ENCODE data around the gene KCND3. TPM values are rescaled to one million over a fixed set of nuclear protein-coding genes. Genes with fewer than 3 reads are reported as not detected.
A peak's percentile ranks its signal among the peaks of the same experiment; 100 is the strongest.

KCND3 gene
- total and polyA plus RNA-seq, 2 experiments from 2014 or later, result 0.16 to 0.33 TPM

- Histone ChIP-seq H3K9me3 (ENCODE audit: low read depth) (no peaks in the 10 kb centered on the region), H3K27ac (no peak overlapping the region), H3K4me1 (ENCODE audit: low read depth) (no peaks in the 10 kb centered on the region), H3K4me3 (no peak overlapping the region), H3K27me3 (peaks cover 24% of the 10 kb centered on the region), H3K36me3 (no peaks in the 10 kb centered on the region)
- TF ChIP-seq, protein P1, sequence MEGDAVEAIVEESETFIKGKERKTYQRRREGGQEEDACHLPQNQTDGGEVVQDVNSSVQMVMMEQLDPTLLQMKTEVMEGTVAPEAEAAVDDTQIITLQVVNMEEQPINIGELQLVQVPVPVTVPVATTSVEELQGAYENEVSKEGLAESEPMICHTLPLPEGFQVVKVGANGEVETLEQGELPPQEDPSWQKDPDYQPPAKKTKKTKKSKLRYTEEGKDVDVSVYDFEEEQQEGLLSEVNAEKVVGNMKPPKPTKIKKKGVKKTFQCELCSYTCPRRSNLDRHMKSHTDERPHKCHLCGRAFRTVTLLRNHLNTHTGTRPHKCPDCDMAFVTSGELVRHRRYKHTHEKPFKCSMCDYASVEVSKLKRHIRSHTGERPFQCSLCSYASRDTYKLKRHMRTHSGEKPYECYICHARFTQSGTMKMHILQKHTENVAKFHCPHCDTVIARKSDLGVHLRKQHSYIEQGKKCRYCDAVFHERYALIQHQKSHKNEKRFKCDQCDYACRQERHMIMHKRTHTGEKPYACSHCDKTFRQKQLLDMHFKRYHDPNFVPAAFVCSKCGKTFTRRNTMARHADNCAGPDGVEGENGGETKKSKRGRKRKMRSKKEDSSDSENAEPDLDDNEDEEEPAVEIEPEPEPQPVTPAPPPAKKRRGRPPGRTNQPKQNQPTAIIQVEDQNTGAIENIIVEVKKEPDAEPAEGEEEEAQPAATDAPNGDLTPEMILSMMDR (IDR thresholded peaks at IDR 0.05; ENCODE audit: low read depth, low read length), result no peak
- no peak for DNase-seq (ENCODE audit: low read depth in 1 of 2, low spot score in 1 of 2)
Observed at GRCh38 chr1:111953797-111954196, 35.7 kb downstream of the KCND3 start.

- no peak overlapping the region for H3K27ac ChIP-seq
- H3K27me3 ChIP-seq, result peaks cover 15% of the 10 kb centered on the region
- H3K4me3 ChIP-seq, result no peak overlapping the region
- H3K9me3 ChIP-seq (ENCODE audit: low read depth), result no peaks in the 10 kb centered on the region
- no peak for DNase-seq (ENCODE audit: low read depth in 1 of 2, low spot score in 1 of 2)
- TF ChIP-seq, protein P1 (IDR thresholded peaks at IDR 0.05; ENCODE audit: low read depth, low read length), result no peak
- no peaks in the 10 kb centered on the region for H3K4me1 ChIP-seq (ENCODE audit: low read depth)
- no peaks in the 10 kb centered on the region for H3K36me3 ChIP-seq
Observed at GRCh38 chr1:111952125-111952657, 37.3 kb downstream of the KCND3 start.

- Histone ChIP-seq H3K27me3 (peaks cover 12% of the 10 kb centered on the region), H3K9me3 (ENCODE audit: low read depth) (no peaks in the 10 kb centered on the region), H3K4me3 (no peak overlapping the region), H3K27ac (no peak overlapping the region), H3K36me3 (no peaks in the 10 kb centered on the region), H3K4me1 (ENCODE audit: low read depth) (no peaks in the 10 kb centered on the region)
- TF ChIP-seq, protein P1 (IDR thresholded peaks at IDR 0.05; ENCODE audit: low read depth, low read length), result no peak
- DNase-seq (ENCODE audit: low read depth in 1 of 2, low spot score in 1 of 2), result peak in 1 of 2 donors; percentile 21
Observed at GRCh38 chr1:111948209-111949171, 41.0 kb downstream of the KCND3 start.

- Histone ChIP-seq H3K27ac (no peak overlapping the region), H3K4me3 (no peak overlapping the region), H3K27me3 (peaks cover 19% of the 10 kb centered on the region), H3K9me3 (ENCODE audit: low read depth) (no peaks in the 10 kb centered on the region), H3K4me1 (ENCODE audit: low read depth) (no peaks in the 10 kb centered on the region), H3K36me3 (no peaks in the 10 kb centered on the region)
- TF ChIP-seq, protein P1 (IDR thresholded peaks at IDR 0.05; ENCODE audit: low read depth, low read length), result no peak
- DNase-seq (ENCODE audit: low read depth in 1 of 2, low spot score in 1 of 2), result no peak
Observed at GRCh38 chr1:111943846-111944749, 45.4 kb downstream of the KCND3 start.

GRCh38 chr1:111943066-111943465 lies 46.4 kb downstream of the KCND3 start:
- Histone ChIP-seq H3K9me3 (ENCODE audit: low read depth) (no peaks in the 10 kb centered on the region), H3K4me3 (no peak overlapping the region), H3K27ac (no peak overlapping the region), H3K27me3 (peaks cover 20% of the 10 kb centered on the region), H3K36me3 (no peaks in the 10 kb centered on the region), H3K4me1 (ENCODE audit: low read depth) (no peaks in the 10 kb centered on the region)
- no peak for DNase-seq (ENCODE audit: low read depth in 1 of 2, low spot score in 1 of 2)
- TF ChIP-seq, protein P1 (IDR thresholded peaks at IDR 0.05; ENCODE audit: low read depth, low read length), result no peak

Measured in cardiac muscle cell (in vitro differentiated cells and primary cell).